Subcutaneous adipose tissue (tissue), 4 donors: Measurements from ENCODE around the gene ZBTB17. TPM values are rescaled to one million over a fixed set of nuclear protein-coding genes. Genes with fewer than 3 reads are reported as not detected.

ENCODE experiments used
- total RNA-seq, 4 donors: library from RNA; depleted of rRNA; stranded (reverse); fragments of >200 nt; gene quantifications; one replicate each; pipeline ENCODE4 v1.1.0, GENCODE V29; 2016
- TF ChIP-seq, protein P1 (sequence below): fragments of 450-650 bp; IDR thresholded peaks from one replicate; pipeline ENCODE4 v1.5.1; 2016; ENCODE audit warnings: low read depth, mild to moderate bottlenecking, control low read depth, antibody characterized with exemption, moderate library complexity

The ZBTB17 gene
- total RNA-seq, 4 donors from 2014 or later: 21.6 to 42.0 (median 25.4) TPM

DNA sequence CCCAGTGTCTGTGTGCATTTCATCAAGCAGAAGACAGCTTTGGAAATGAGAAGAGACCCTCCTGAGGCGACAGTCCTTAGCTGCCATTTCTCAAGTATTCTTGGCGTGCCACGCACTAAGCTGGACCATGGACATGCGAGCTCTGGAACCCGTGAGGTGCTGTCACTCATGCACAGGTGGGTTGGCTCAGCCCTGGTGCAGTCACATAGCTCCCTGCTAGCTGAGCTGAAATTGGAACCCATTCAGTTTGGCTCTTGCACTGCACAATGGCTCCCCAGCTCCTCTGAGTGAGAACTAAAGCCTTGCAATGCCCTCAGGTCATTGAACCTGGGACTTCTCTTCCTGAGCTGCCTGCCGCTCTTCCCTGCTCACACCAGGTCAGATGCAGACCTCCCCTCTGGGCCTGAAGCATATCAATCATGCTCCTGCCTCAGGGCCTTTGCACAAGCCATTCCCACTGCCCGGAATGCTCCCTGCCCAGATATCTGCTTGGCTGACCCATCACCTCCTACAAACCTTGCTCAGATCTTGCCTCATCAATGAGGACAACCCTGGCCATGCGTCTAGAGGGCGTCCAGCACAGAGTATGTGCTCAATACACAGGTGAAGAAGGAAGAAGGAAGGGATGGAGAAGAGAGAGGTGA lies 21.9 kb upstream of the ZBTB17 start:
- TF ChIP-seq, protein P1, sequence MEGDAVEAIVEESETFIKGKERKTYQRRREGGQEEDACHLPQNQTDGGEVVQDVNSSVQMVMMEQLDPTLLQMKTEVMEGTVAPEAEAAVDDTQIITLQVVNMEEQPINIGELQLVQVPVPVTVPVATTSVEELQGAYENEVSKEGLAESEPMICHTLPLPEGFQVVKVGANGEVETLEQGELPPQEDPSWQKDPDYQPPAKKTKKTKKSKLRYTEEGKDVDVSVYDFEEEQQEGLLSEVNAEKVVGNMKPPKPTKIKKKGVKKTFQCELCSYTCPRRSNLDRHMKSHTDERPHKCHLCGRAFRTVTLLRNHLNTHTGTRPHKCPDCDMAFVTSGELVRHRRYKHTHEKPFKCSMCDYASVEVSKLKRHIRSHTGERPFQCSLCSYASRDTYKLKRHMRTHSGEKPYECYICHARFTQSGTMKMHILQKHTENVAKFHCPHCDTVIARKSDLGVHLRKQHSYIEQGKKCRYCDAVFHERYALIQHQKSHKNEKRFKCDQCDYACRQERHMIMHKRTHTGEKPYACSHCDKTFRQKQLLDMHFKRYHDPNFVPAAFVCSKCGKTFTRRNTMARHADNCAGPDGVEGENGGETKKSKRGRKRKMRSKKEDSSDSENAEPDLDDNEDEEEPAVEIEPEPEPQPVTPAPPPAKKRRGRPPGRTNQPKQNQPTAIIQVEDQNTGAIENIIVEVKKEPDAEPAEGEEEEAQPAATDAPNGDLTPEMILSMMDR: no peak

DNA sequence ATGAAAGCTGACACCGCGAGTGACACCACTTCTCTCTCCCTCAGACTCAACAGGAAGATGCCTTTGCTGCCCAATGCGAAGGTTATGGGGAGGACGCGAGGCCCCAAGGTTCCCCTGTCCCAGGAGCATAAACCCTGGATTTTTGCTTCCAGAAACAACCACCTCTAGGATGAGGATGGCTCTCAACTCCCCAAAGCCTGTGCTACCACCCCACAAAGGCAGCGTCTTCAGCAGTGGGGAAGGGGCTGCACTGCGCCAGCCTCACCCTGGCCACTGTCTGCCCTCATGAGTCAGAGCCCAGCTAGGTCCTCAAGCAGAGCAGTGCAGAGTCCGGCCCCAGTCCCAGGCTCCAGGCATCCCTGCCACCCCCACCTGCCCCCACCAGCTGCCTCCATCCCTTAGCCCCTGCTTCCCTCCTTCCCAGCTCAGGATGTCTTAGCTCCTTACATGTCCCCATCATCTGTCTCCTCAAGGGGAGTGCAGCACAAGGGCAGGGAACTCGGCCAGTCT lies 21.2 kb upstream of the ZBTB17 start:
- TF ChIP-seq, protein P1: no peak

DNA sequence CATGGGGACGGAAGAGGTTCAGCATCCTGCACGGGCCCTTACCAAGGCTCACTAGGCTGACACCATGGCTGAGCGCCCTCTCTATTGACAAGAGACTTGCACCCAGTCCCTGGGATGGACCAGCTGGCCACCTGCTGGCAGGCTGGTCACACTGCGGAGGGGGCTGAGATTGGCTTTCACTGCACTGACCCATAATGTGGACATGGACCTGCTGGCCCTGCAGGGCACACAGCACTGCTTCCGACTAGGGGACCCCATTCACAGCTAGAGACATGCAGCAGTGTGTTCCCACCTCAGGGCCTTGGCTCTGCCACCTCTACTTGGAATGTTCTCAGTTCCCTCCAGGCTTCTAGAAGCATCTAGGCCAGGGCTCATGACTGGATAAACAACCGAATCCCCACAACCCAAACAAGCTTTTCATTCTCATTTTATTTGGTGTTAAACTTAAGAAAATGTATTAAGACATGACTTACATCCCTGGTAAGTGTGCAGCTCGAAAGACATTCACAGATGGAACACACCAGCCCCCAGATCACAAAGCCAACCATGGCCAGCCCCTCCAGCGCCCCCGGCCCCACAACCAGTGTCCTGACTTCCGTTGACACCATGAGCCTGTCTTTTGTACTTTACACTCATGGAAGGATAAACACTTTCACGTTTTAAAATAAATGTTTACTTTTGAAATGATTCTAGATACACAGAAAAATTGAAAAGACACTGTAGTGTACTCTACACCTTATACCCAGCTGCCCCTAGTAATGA lies 18.9 kb upstream of the ZBTB17 start:
- TF ChIP-seq, protein P1: no peak

DNA sequence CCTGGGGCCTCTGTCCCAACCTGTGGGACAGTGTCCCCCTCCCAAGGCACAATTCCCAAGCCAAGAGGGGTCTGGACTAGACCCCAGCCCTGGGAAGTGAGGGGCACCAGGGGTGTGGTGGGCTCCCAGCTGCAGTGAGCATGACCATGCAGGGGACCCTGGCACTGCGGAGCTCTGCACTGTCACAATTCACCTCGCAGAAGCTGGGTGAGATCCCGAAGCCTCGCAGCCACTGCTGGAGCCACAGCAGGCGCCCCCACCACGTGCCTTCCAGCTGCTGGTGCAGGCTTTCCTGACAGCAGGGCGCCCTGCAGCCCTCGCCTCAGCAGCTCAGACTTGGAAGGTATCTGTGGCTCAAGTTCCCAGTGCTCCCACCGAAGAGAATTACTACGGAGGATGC lies 18.2 kb upstream of the ZBTB17 start:
- TF ChIP-seq, protein P1: no peak

DNA sequence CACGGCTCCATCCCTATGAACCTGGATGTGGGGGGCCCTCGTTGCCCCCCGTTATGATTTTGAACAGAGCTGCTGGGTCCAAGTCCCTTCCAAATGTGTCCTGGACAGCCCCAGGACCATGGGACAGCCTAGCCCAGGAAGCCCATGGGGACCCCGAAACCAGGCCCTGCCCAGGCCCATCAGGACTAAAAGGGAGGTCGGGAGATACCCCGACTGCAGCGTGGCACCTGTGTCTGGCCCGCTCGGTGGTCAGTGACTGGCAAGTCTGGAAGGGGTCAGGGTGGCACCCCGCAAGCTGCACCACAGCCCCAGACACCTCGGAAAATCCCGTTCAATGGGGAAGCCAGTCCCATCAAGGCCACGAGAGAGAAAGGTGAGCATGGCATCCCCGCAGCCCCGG lies 17.8 kb upstream of the ZBTB17 start:
- TF ChIP-seq, protein P1: no peak

DNA sequence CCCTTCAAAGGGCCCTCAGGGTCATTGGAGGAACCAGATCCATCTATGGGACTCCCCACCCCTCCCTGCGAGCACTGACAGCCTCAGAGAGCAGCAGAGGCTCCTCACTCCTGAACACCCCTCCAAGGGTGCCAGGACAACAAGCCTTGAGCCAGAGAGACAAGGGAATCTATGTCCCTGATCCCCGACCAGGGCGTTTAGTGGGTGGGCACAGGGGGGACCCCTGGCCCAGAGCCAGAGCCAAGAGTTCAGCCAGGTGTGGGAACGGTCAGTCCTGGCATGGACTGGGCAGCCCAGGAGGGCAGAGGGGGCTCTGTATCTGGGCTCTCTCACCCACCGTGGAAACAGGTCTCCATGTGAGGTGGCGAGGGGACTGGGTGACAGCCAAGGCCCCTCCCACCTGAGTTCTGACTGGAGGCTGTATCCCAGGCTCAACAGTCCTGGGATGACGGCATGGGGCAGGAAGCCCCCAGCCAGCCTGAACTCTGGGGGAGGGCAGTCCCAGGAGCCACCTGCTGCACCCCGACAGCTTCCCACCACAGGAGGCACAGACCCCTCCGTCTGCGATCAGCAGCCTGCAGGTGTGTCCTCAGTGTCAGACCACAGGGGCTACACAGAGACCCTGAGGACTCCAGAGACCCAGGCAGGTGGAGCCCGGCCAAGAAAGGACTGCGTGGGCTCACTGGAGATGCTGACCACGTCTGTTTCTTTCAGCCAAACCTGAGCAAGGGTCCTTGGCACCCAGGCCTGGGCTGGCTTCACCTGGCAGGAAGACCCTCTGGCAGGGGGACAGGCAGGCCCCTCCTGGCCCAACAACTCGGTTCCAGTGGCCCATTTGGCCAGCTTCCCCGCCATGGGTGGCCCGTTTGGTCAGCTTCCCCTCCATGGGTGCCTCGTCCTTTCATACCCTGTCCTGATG lies 16.9 kb upstream of the ZBTB17 start:
- TF ChIP-seq, protein P1: no peak

DNA sequence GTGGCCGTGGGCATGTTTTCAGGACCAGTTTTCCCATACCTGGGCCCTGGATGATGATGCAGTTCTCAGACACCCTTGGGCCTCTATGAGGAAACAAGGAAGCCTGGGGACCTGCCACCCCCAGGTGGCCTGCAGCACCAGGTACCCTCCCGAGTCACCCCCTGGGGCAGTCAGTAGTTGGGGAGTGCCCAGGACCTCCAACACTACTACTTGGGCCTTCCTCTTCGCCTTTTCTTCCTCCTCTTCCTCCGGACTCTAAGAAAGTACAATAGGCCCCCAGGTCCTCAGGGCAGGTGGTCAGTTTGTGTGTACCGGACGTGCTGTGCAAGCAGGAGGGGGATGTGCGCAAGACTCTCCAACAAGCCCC lies 16.3 kb upstream of the ZBTB17 start:
- TF ChIP-seq, protein P1: no peak
